GM18498 (cell line): ENCODE measurements around the gene NIT1.
A peak's percentile ranks its signal among the peaks of the same experiment; 100 is the strongest.
"Not testable (repeated sequence)": the region's sequence is repeated elsewhere in the genome, so short reads cannot be mapped to it uniquely, and the experiment has no call there.

Source experiments
- ATAC-seq: cut with Tn5 transposase; IDR thresholded peaks from one replicate; pipeline ENCODE4 v1.9.1; 2021; ENCODE audit warnings: mild to moderate bottlenecking, moderate library complexity; ENCODE audit not compliant: unreplicated experiment

NIT1 gene

DNA sequence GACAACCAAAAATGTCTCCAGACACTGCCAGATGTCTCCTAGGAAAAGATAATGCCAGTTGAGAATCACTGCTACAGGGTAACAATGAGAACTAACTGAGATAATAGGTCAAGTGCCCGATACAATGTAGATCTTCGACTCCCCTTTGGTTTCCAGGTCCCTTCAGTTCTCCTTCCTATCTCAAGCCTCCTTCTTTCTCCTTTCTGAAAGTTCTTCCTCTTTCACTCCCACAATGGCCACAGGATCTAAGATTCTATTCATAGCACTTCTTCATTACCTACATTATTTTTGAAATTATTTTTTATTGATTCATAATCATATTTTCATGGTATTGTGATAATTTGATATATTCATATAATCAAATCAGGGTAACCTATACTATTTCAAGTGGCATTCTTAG lies 6.4 kb upstream of the NIT1 start:
- no peak for ATAC-seq

DNA sequence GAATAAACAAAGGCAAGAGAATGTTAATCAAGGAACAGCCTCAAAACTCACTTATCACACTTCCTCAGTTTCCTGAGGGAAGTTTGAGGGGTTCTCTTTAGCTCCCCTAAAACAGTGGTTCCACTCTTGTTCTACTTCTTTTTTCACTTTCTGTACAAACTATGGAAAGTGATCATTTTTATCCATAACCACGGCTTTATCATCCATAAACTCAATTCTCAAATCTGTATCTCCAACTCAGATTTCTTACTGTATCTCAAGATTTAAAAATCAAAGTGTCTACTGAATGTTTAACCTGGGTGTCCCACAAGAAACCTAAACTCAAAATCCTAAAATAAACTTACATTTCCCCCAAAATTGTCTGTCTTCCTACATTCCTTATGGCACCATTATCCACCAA lies 4.0 kb upstream of the NIT1 start:
- no peak for ATAC-seq

DNA sequence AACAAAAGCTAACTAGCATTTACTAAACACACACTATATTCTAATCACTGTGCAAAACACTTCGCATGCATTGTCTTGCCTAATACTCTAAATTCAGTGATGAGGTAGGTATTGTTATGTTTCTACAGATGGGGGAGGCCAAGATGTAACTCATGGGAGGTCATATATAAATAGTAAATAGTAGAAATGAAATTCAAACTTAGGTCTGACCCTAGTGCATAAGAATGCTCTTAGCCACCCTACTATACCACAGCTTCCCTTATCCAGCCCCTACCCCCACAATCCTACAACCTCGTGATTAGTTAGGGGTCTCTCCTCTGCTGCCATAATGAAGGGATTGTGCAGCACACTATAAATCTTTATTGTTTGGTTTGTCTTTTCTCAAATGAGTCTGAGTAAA lies 3.3 kb upstream of the NIT1 start:
- ATAC-seq, result no peak

DNA sequence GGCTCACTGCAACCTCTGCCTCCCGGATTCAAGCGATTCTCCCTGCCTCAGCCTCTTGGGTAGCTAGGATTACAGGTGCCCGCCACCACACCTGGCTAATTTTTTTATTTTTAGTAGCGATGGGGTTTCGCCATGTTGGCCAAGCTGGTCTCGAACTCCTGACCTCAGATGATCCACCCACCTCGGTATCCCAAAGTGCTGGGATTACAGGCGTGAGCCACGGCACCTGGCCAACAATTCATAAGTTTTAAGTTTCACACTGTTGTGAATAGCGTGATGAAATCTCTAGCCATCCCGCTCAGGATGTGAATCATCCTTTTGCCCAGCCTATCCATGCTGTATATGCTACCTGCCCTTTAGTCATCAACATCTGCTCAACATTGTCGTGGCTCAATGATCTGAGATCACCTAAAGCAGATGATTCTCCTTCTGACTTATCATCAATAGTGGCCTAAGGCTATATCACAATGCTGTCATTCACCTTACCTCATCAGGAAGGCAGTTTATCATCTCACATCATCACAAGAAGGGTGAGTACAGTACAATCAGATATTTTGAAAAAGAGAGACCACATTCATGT lies 2.7 kb upstream of the NIT1 start:
- no peak for ATAC-seq

DNA sequence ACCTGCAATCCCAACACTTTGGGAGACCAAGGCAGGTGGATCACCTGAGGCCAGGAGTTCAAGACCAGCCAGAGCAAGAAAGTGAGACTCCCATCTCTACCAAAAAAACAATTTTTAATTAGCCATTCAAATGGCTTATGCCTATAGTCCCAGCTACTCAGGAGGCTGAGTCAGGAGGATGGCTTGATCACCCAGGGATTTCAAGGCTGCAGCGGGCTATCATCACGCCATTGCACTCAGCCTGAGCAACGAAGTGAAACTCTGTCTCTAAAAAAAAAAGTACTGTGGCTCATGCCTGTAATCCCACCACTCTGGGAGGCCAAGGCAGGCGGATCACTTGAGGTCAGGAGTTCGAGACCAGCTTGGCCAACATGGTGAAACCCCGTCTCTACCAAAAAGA lies 1.9 kb upstream of the NIT1 start:
- ATAC-seq, result not testable (repeated sequence)

DNA sequence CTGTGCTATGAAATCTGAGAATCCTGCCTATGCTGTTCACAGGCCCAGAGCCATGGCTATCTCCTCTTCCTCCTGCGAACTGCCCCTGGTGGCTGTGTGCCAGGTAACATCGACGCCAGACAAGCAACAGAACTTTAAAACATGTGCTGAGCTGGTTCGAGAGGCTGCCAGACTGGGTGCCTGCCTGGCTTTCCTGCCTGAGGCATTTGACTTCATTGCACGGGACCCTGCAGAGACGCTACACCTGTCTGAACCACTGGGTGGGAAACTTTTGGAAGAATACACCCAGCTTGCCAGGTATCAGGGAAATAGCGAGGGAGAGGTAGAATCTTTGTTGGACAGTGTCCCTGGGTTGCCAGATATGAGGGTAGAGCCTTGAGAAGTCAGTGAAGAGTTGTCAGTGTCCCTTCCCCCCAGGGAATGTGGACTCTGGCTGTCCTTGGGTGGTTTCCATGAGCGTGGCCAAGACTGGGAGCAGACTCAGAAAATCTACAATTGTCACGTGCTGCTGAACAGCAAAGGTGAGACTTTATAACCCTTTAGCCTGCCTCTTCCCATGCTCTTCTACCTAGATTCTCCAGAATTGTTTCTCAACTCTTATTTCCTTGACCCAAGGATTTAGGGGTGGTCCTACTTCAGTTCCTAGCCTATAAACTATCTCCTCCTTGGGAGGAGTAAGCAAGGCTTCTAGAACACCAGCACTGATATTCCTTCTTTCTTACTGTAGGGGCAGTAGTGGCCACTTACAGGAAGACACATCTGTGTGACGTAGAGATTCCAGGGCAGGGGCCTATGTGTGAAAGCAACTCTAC lies 1.4 kb downstream of the NIT1 start:
- ATAC-seq, result no peak

DNA sequence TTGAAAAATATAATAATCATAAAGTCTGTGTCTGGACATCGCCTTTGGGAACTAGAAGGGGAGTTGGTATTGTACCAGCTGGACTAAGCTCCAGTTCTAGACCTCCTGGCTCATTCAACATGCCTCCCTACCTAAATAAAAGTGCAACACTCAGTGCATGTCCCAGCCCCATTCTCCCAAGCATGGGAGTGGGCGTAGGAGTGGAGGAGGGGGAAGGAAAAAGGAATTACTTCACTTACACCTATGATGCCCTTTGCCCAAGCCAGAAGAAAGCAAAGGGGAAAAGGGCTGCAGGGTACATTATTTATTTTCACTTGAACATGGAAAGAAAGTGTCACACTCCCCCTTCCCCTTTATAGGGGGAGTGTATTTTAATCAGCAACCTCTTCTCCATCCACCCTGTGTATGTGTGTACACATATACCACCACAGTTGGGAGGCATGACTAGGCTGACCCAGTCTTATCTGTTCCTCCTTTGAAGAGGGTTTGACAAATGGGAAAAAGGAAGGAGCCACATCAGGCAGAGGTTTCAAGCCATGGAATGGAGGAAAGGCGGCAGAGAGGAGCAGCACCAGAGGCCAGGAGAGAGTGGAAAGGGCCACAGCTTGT lies 3.2 kb downstream of the NIT1 start:
- no peak for ATAC-seq

DNA sequence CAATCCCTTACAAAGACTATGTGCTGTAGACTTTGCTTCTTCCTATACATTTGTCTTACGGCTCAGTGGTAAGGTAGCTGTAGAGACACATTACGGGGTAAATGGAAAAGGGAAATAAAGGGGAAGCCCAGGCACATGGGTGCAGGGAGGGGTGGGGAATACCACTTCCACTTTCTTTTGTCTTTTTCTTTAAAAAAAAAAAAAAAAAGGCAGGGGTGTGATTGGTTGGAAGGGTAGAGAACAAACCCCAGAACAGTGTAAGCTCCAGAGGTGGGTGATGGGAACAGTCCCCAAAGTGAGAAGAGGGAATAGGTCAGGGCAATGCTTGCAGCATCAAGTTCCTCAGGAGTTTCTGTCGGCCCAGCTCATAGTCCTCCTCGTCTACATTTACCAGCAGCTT lies 3.9 kb downstream of the NIT1 start:
- ATAC-seq, result no peak

DNA sequence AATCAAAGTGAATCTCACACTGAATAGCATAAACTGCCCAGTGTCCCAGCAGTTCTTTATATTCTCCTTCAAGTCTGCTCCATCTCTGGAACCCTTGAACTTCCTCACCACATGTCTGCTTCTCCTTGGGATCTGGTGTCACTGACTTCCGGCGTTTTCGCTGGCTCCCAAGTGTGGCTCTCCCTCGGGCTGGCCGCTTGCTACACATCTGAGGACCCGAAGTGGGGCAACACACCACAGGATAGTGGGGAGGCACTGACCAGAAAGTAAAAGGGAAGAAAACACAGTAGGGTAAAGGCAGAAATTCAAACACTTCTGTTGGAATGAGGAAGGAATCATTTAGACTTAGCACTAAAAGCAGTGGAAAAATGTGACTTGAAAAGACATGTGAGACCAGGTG lies 5.1 kb downstream of the NIT1 start:
- no peak for ATAC-seq

DNA sequence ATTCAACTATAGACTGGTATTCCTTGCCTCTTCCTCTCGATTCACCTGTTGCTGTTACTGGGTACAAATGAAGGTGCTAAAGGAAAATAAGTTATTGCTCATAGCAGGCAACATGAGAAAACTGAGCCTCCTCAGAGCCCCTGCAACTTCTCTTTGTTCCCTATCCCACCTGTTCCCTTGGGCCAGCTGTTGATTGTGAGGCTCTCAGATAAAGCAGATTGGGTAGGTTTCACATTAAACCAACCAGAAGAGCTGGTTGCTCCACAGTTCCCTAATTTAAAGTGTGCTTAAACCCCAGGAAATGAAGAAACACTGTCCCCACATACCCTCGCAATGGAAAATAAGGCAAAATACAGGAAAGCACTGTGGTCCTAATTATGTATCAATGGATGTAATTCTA lies 9.7 kb downstream of the NIT1 start:
- no peak for ATAC-seq

DNA sequence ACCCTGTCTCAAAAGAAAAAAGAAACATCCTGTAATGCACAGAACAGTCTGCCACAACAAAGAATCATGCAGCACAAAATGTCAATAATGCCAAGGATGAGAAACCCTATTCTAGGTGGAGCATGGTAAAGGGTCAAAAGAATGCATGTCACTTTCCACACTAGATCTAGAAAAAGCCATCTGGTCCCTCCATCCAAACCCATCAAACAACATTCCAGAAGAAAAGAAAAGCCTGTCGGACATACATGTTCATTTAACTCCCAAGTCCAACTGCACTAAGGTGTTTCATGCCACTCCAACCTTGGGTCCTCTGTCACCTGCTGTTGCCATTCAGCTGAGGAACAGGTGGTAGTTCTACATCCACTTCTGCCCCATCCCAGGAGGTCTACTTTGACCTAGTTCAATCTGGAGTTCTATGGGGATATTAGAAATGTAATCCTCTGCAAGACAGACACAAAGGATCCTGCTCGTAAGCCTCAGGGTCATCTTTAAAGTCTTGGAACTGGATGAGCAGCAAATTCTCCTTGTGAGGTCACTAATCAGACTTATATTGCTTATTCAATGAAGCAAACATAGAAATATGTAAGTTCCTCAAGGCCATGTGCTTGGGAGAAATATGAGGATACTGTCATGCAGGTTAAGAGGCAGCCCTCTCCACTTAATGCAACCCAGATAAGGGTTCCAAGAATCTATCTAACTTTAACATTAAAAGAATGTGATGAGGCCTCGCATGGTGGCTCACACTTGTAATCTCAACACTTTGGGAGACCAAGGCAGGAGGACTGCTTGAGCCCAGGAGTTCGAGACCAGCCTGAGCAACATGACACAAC lies 10.9 kb downstream of the NIT1 start:
- ATAC-seq, result no peak

DNA sequence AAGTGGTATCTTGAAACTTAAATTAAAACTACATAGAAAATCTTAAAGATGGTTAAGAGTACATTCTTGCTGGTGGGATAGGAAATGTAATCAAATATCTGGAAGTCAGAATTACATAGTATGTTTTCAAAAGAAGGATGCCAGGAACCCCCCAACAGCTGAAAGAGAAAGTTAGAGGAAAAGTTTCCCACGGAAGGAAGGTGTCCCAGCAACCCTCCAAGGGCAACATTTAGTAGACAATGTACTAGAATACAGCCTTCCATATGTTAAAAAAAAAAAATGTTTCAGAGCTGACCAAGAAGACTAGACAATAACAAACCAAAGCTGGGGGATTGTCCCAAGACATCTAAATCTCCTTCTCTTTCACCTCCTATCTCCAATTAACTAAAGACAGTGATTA lies 12.4 kb downstream of the NIT1 start:
- no peak for ATAC-seq

DNA sequence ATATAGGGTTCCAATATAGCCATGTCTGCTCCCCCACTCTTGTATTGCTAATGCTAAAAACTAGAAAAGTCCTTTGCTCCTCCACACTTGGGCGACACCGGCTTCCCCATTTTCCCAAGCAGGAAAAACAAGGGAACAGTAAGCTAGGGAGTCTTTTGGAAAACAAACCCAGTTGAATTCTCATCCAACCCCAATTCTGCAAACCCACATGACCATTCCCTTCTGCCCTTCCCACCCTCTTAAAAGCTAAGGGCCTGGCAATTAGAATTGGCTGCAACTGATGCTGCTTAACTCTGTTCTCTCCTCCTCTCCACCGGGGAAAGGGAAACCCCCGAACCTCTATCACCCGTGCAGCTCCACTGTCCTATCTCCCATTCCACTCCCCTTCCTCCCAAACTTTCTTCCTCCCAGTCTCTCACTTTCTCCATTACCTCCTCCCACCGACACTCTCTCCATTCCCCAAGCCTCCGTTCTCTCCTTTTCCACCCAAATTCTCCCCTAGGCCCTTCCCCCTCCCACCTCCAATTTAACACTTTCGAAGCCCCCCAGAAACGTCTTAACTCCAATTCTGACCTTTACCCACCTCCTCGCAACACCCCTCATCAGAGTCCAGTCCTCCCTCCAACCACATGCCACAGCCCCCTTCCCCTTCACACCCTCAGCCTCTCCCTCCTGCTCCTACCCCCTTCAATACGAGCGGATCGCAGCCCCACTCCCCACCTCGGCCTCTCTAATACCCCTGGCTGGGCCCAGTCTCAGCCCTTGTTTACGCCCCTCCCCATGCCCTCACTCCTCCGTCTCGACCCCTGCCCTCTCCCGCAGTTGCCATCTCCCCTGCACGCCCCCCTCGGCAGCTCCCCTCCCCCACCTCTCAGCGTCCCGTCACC lies 13.9 kb downstream of the NIT1 start:
- no peak for ATAC-seq

DNA sequence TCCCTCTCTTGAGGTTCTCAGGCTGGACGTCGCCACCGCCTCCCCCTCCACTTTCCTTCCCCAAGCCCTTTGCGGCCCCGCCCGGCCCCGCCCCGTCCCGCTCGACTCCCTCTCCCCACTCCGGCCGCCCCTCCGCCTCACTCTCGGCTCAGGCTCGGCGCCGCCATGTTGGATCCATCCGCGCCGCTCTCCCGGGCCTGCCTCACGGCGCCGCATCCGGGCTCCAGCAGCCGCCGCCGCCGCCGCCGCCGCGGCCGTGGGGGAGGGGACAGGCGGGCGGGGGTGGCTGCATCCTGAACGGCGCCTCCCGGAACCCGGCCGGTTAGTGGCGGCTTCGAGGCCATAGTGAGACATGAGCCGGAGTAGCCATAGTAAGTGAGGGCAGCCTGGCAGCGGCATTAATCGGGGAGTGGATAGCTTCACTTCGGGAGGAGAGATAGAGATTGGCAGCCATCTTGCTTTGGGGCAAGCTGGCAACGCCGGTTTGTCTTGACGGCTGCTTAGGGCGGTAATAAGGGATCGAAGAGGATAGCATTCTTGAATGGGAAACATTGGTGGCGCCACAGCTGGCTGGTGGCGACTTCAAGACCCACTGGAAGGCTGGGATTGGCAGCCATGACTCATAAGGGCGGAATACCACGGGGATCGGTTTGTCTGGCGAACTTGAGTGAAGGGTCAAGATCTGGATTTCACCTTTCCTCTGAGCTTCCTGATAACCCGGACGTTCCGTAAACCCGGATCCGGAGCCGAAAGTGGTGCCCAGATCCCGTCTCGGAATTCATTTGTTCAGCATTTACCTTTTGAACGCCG lies 14.7 kb downstream of the NIT1 start, which contains the start of gene DEDD:
Gene DEDD, minus strand, starts transcription at position 258 of the 810 bp plus-strand sequence. CDS start 8,205 bp downstream, outside the sequence.
- peak; percentile 92 for ATAC-seq

DNA sequence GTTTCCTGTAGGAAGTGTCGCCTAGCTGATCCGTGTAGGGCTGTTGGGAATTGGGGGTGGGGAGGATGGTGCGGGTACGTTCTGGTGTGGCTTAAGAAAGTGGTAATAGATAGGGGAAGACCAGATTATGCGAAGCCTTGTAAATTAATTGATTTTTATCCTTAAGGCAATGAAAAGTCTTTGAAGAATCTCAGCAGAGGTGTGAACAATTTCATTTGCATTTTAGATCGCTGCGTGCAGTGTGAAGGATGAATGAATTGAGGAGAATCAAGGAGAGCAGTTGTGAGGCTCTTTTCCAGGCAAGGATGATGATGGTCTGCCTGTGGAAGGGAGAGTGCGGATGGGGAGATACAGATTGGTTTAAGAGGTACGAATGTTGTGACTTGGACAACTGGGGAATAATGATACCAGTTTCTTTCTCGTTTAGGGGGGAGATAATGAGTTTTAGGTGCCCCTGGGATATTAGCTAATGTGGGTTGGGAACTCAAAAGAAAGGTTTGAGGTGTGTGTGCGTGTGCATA lies 15.4 kb downstream of the NIT1 start:
- ATAC-seq, result no peak

DNA sequence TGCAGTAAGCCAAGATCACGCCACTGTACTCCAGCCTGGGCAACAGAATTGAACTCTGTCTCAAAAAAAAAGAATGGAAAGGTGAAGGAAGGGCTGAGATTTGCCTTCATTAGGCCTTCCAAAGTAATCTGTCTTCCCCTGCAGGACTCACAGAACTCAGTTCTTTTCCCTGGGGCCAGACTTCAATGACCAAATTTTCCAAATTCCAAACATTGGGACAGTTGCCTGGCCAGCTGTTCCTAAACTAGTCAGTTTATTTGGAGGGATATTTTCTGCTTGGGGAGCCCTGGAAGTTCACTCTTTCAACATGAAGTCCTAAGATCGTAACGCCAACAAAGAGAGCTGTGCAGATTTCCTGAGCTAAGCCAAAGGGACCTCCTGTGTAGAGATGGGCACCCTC lies 20.0 kb downstream of the NIT1 start:
- ATAC-seq, result no peak

DNA sequence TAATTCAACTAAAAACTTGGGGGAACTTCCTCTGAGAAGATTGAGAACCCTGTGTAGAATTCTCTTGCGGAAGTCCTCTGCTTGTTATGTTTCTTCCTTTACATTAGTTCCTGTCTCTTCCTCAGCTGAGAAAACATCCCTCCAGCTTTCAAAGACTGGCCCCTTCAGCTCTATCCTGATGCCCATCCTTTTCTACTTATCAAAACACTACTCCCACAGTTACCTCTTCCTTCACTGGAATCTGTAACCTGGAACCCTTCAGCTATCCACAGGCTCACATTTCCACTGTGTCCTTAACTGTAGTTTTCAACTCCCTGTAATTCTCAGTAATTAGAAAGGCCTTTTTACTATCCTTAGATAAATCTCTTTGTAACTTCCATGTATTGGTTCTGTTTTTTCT lies 20.5 kb downstream of the NIT1 start:
- ATAC-seq, result no peak

DNA sequence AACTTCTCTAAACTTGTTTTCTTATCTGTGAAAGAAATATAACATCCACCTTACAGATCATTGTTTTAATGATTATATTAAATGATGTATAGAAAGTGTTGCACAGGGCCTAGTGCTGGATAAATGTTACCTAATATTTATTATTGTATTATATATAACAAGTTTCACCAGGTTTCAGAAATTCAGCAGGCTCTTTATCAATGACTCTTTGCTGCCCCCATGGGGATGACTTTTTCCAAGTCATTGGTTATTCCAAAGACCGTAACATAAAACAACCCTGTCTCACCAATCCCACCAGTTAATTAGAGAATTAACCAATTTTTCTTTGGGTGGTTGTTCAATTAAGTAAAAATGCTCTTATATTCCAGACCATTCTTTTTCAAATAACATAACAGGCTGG lies 21.9 kb downstream of the NIT1 start:
- no peak for ATAC-seq

DNA sequence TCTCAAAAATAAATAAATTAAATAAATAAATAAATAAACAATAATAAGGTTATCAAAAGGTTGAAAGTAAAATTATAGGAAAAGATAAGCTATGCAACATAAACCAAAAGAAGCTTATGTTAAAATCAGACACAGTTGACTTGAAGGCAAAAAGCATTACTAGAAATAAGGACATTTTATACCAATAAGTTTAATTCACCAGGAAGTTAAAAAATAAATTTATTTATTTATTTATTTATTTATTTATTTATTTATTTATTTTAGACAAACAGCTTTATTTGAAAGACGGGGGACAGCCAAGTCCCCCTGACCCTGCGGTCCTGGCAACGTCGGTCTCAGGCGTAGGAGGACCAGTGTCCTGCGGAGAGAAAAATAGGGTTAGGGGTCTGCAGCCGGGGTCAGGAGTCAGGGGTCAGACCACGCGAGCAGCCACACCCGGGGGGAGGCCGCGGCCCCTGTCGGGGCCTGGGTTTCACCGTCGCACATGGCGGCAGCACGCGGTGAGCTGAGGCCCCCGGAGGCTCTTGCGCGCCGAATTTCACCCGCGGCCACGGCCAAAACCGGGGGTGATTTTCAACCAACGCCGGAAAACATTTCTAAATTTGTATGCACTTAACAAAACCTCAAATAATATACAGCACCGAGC lies 23.0 kb downstream of the NIT1 start:
- no peak for ATAC-seq
